Breast epithelium (tissue), 4 donors: ENCODE data around the gene MX2. TPM values are rescaled to one million over a fixed set of nuclear protein-coding genes. Genes with fewer than 3 reads are reported as not detected.
A peak's percentile ranks its signal among the peaks of the same experiment; 100 is the strongest.

ENCODE experiments used
- DNase-seq, 2 donors: peaks; one replicate each; pipeline ENCODE4 v3.0.0-alpha.2; 2019; ENCODE audit warnings: low spot score in 2 of 2
- H3K27ac ChIP-seq, 2 donors: fragments of 200-600 bp; sonication (generic) in 1 of 2; one replicate each; pipeline ENCODE4 v1.5.1; 2016 to 2019; ENCODE audit warnings: mild to moderate bottlenecking in 1 of 2
- H3K27me3 ChIP-seq, 2 donors: fragments of 200-600 bp; sonication (generic) in 1 of 2; one replicate each; pipeline versions ENCODE4 v1.5.1 to v1.6.0; 2017 to 2019; ENCODE audit warnings: control low read depth in 1 of 2, mild to moderate bottlenecking in 1 of 2
- H3K36me3 ChIP-seq: fragments of 200-600 bp; one replicate; pipeline ENCODE4 v1.5.1; 2019
- H3K4me1 ChIP-seq, 2 donors: fragments of 200-600 bp; sonication (generic); one replicate each; pipeline ENCODE4 v1.5.1; 2016 to 2019; ENCODE audit warnings: control low read depth in 1 of 2
- H3K4me3 ChIP-seq, 3 donors: fragments of 200-600 bp; sonication (generic); 1 replicate in 2 of 3; 2 replicates in 1 of 3; pipeline ENCODE4 v1.5.1; 2016 to 2019; ENCODE audit warnings: mild to moderate bottlenecking in 3 of 3, moderate library complexity in 2 of 3
- H3K9me3 ChIP-seq, 2 donors: fragments of 200-600 bp; sonication (generic) in 1 of 2; one replicate each; pipeline ENCODE4 v1.5.1; 2016 to 2019; ENCODE audit warnings: control low read depth in 1 of 2
- POLR2A ChIP-seq: fragments of 450-650 bp; IDR thresholded peaks from one replicate; pipeline ENCODE4 v1.6.1; 2016; ENCODE audit warnings: antibody characterized with exemption, mild to moderate bottlenecking, moderate library complexity
- POLR2AphosphoS5 ChIP-seq, 3 donors: sonication (generic); formaldehyde crosslinking; IDR thresholded peaks; one replicate each; pipeline ENCODE4 v1.6.1; 2017; ENCODE audit warnings: antibody characterized with exemption in 3 of 3
- intact Hi-C: fragments of 100-400 bp; cut with DNase I; formaldehyde crosslinking; loops from one replicate; pipeline ENCODE4 v1.15.1; 2023; ENCODE audit warnings: low total_unique reads
- total RNA-seq, 3 donors: library from RNA; depleted of rRNA; stranded (reverse); fragments of >200 nt; gene quantifications; one replicate each; pipeline ENCODE4 v1.1.0, GENCODE V29; 2016
- TF ChIP-seq, protein P1 (sequence below), 3 donors: fragments of 450-650 bp; IDR thresholded peaks; one replicate each; pipeline ENCODE4 v1.5.1; 2016 to 2017; ENCODE audit warnings: antibody characterized with exemption in 3 of 3, mild to moderate bottlenecking in 3 of 3, moderate library complexity in 3 of 3

The MX2 gene
- total RNA-seq, 3 donors from 2014 or later, result 8.9 to 31.5 (median 29.4) TPM

DNA sequence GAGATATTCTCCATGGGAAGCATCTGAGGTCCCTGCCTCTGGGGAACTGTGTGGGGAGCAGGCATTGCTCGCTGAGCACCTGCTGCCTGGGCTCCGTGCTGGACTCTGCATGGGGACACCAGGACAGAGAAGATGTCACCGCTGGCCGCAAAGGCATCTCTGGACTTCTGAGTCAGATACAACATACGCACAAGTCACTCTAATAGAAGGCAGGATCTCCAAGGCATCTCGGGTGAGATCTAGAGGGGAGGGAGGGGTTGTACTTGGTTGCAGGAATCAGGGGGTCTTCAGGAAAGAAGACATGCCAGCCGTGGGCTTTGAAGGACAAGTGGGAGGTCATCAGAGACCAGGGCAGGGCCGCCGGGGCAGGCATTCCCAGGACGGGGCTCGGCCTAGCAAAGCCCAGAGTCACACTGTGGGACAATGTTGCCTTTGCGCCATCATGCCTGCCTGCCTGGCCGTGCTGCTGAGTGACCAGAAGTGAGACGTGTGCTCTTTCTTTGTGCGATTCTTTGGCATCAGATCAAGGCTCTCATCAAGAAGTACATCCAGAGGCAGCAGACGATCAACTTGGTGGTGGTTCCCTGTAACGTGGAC, 28.3 kb downstream of the MX2 start:
- DNase-seq, result peak in 1 of 2 donors; percentile 33
- no peak overlapping the region for H3K4me3 ChIP-seq
- intact Hi-C loops, result no loop called here
- H3K27me3 ChIP-seq, result no peaks in the 10 kb centered on the region
- no peak for TF ChIP-seq POLR2A
- TF ChIP-seq, protein P1, sequence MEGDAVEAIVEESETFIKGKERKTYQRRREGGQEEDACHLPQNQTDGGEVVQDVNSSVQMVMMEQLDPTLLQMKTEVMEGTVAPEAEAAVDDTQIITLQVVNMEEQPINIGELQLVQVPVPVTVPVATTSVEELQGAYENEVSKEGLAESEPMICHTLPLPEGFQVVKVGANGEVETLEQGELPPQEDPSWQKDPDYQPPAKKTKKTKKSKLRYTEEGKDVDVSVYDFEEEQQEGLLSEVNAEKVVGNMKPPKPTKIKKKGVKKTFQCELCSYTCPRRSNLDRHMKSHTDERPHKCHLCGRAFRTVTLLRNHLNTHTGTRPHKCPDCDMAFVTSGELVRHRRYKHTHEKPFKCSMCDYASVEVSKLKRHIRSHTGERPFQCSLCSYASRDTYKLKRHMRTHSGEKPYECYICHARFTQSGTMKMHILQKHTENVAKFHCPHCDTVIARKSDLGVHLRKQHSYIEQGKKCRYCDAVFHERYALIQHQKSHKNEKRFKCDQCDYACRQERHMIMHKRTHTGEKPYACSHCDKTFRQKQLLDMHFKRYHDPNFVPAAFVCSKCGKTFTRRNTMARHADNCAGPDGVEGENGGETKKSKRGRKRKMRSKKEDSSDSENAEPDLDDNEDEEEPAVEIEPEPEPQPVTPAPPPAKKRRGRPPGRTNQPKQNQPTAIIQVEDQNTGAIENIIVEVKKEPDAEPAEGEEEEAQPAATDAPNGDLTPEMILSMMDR (IDR thresholded peaks at IDR 0.05), result no peak
- no peak for TF ChIP-seq POLR2AphosphoS5 (IDR thresholded peaks at IDR 0.05)
- no peaks in the 10 kb centered on the region for H3K36me3 ChIP-seq
- no peaks in the 10 kb centered on the region for H3K9me3 ChIP-seq
- peaks cover 0 to 4% of the 10 kb centered on the region in 2 donors for H3K4me1 ChIP-seq
- H3K27ac ChIP-seq, result no peak overlapping the region

DNA sequence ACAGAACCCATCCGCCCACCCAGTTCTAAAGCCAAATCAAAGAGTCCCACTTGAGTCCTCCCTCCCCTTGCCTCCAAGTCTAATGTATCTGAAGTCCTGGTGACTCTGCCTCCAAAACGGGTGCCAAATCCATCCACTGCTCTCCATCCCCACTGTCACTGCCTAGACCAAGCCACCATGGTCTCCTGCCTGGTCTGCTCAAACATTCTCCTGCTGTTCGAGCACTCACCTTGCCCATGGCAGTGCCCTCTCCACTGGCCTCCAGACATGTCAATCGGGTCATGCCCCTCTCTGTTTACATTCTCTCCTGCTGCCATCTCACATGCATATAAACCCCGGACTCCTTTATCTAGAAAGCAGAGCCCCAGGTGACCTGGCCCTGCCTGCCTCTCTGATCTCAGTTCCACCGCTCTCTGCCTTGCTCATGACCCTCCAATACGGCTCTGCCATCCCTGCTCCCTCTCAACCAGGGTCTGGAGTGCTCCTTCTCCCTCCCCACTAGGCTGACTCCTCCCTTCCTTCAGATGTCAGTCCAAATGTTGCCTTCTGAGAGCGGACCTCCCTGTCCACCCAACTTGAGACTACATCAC, 32.1 kb downstream of the MX2 start:
- Histone ChIP-seq H3K9me3 (no peaks in the 10 kb centered on the region), H3K27ac (no peak overlapping the region), H3K27me3 (no peaks in the 10 kb centered on the region), H3K36me3 (no peaks in the 10 kb centered on the region), H3K4me1 (no peaks in the 10 kb centered on the region), H3K4me3 (no peak overlapping the region)
- intact Hi-C loops, result loop anchor here (1.0 kb wide), 1 partner anchor 14 kb away; no protein-coding TSS in a partner anchor
- TF ChIP-seq, protein P1 (IDR thresholded peaks at IDR 0.05), result no peak
- TF ChIP-seq POLR2A, result no peak
- no peak for TF ChIP-seq POLR2AphosphoS5 (IDR thresholded peaks at IDR 0.05)
- no peak for DNase-seq

DNA sequence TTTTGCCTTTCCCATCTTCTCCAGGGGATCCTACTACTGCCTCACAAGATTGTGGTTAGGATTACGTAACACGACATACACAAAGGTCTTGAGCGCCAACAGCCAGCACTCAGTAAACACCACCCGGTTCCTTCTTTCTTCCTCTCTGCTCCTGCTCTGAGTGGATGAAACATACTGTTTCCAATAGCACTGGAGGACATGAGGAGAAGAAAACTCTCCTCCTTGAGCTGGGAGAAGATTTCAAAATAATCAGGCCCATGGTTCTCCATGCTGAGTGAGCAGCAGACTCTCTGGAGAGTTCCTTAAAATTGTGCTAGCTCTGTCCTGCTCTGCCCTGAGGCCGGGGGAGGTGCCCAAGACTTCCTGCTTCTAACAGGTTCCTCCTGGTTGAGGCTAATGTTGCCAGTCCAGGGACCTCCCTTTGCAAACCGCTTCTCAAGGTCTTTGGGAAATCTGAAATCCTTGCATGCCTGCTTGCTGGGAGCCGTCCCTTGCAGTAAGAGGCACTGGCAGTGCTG, 34.8 kb downstream of the MX2 start:
- TF ChIP-seq, protein P1 (IDR thresholded peaks at IDR 0.05), result no peak
- TF ChIP-seq POLR2A (no peak), POLR2AphosphoS5 (IDR thresholded peaks at IDR 0.05) (no peak)
- Histone ChIP-seq H3K4me3 (no peak overlapping the region), H3K36me3 (no peaks in the 10 kb centered on the region), H3K9me3 (no peaks in the 10 kb centered on the region), H3K4me1 (no peaks in the 10 kb centered on the region), H3K27me3 (no peaks in the 10 kb centered on the region), H3K27ac (peak overlapping the region; percentile 53 to 81)
- peak; percentile 74 to 79 for DNase-seq
- intact Hi-C loops, result no loop called here

GRCh38 chr21:41397471-41397891, 35.7 kb downstream of the MX2 start:
- DNase-seq, result no peak
- peak overlapping the region; percentile 53 to 81 for H3K27ac ChIP-seq
- no peaks in the 10 kb centered on the region for H3K4me1 ChIP-seq
- no peaks in the 10 kb centered on the region for H3K9me3 ChIP-seq
- no peaks in the 10 kb centered on the region for H3K36me3 ChIP-seq
- intact Hi-C loops, result no loop called here
- H3K27me3 ChIP-seq, result no peaks in the 10 kb centered on the region
- TF ChIP-seq POLR2AphosphoS5 (IDR thresholded peaks at IDR 0.05) (no peak), POLR2A (no peak)
- TF ChIP-seq, protein P1 (IDR thresholded peaks at IDR 0.05), result no peak
- H3K4me3 ChIP-seq, result no peak overlapping the region

DNA sequence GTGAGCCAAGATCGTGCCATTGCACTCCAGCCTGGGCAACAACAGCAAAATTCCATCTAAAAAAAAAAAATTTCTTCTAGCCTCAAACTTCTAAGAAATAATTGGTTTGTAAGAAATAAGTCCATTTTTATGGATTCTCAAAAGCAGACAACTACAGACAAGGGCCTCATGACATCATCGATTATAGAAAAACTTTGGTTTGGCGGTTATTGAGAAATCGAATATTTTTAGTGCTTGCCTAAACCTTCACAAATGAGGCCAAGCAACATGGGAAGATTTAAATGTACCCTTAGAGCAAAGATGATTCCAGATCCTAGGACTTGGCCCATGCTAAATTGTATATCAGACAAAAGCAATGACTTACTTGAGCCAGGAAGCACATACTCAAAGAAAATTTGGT, 36.4 kb downstream of the MX2 start:
- intact Hi-C loops, result no loop called here
- Histone ChIP-seq H3K4me3 (no peak overlapping the region), H3K36me3 (no peaks in the 10 kb centered on the region), H3K4me1 (no peaks in the 10 kb centered on the region), H3K27ac (peak overlapping the region in 1 of 2 donors; percentile 53), H3K27me3 (no peaks in the 10 kb centered on the region), H3K9me3 (no peaks in the 10 kb centered on the region)
- DNase-seq, result no peak
- TF ChIP-seq POLR2AphosphoS5 (IDR thresholded peaks at IDR 0.05) (no peak), POLR2A (no peak)
- TF ChIP-seq, protein P1 (IDR thresholded peaks at IDR 0.05), result no peak
